ENCODE data around the gene WASHC2C. TPM values are rescaled to one million over a fixed set of nuclear protein-coding genes. Genes with fewer than 3 reads are reported as not detected.
"Not testable (repeated sequence)": the region's sequence is repeated elsewhere in the genome, so short reads cannot be mapped to it uniquely, and the experiment has no call there.

WASHC2C gene
- total and polyA plus RNA-seq, 9 donors = 25.3 to 54.8 (median 39.4) TPM

DNA sequence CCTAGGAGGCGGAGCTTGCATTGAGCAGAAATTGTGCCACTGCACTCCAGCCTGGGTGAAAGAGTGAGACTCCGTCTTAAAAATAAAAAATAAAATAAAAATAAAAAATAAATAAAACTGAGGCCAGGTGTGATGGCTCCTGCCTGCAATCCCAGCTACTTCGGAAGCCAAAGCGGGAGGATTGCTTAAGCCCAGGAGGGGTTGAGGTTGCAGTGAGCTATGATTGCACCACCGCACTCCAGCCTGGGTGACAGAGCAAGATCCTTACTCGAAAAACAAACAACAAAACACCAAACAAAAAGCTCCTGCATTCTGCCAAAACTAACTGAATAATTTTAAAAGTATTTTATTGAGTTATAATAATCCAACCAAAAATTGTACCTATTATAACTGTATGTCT, 84.0 kb downstream of the WASHC2C start:
- TF ChIP-seq POLR2A (IDR thresholded peaks at IDR 0.05) (no peak), EP300 (IDR thresholded peaks at IDR 0.05) (no peak)
- TF ChIP-seq, protein P1, sequence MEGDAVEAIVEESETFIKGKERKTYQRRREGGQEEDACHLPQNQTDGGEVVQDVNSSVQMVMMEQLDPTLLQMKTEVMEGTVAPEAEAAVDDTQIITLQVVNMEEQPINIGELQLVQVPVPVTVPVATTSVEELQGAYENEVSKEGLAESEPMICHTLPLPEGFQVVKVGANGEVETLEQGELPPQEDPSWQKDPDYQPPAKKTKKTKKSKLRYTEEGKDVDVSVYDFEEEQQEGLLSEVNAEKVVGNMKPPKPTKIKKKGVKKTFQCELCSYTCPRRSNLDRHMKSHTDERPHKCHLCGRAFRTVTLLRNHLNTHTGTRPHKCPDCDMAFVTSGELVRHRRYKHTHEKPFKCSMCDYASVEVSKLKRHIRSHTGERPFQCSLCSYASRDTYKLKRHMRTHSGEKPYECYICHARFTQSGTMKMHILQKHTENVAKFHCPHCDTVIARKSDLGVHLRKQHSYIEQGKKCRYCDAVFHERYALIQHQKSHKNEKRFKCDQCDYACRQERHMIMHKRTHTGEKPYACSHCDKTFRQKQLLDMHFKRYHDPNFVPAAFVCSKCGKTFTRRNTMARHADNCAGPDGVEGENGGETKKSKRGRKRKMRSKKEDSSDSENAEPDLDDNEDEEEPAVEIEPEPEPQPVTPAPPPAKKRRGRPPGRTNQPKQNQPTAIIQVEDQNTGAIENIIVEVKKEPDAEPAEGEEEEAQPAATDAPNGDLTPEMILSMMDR (IDR thresholded peaks at IDR 0.05) = no peak
- Histone ChIP-seq H3K9me3 (no peaks in the 10 kb centered on the region), H3K4me3 (no peak overlapping the region), H3K36me3 (no peaks in the 10 kb centered on the region), H3K27ac (no peak overlapping the region), H3K27me3 (no peaks in the 10 kb centered on the region), H3K4me1 (ENCODE audit: insufficient read depth) (no peaks in the 10 kb centered on the region)
- intact Hi-C loops (cut with DNase I) = no loop called here
- DNase-seq = no peak
- 63 to 76% (median 64%) methylated on average over 6 of the region's 6 CpGs for WGBS, 3 donors

DNA sequence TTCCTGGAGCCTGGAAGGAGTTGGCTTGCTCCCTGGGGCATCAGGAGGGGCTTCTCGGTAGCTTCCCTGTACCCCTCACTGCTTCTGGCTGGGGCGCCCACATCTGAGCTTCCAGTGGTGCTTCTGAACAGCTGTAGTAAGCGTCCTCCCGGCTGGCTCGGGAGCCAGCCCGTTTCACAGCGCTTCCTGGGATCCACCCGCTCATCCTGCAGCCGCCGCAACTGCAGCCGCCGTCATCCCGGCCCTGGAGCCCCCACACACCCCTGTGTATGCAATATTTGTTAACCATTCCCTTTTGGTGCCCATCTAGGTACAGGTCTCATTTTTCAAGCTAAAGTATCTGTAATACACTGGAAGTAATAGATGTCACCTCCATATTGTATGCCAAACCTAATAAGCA, 85.9 kb downstream of the WASHC2C start:
- H3K4me3 ChIP-seq; H3K36me3 ChIP-seq; H3K27me3 ChIP-seq; H3K4me1 ChIP-seq (ENCODE audit: insufficient read depth); DNase-seq; H3K9me3 ChIP-seq; intact Hi-C loops (cut with DNase I); H3K27ac ChIP-seq: not testable (repeated sequence)
- WGBS, 3 donors = 72 to 76% (median 73%) methylated on average over 13 of the region's 13 CpGs

DNA sequence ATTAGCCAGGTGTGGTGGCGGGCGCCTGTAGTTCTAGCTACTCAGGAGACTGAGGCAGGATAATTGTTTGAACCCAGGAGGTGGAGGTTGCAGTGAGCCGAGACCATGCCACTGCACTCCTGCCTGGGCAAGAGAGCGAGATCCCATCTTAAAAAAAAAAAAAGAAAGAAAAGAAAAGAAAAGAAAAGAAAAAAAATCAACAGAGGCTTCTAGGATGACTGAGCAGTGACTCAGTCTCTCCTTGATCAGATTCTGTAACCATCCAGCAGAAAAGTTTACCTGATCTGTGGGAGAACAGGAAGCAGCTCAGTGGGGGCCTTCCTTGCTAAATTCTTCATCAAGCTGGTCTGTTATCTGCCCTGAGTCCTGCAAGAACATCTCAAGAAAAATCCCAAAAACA, 87.1 kb downstream of the WASHC2C start:
- DNase-seq; H3K27me3 ChIP-seq; H3K4me3 ChIP-seq; intact Hi-C loops (cut with DNase I); H3K36me3 ChIP-seq; H3K27ac ChIP-seq; H3K4me1 ChIP-seq (ENCODE audit: insufficient read depth); H3K9me3 ChIP-seq: not testable (repeated sequence)
- WGBS, 3 donors = 92 to 95% (median 94%) methylated on average over 4 of the region's 4 CpGs

GRCh38 chr10:45817130-45817859, 90.2 kb downstream of the WASHC2C start:
- intact Hi-C loops (cut with DNase I) = no loop called here
- Histone ChIP-seq H3K9me3 (no peaks in the 10 kb centered on the region), H3K4me1 (ENCODE audit: insufficient read depth) (no peaks in the 10 kb centered on the region), H3K36me3 (no peaks in the 10 kb centered on the region), H3K27me3 (no peaks in the 10 kb centered on the region), H3K27ac (no peak overlapping the region), H3K4me3 (no peak overlapping the region)
- no peak for DNase-seq
- TF ChIP-seq POLR2A (IDR thresholded peaks at IDR 0.05) = no peak
- no peak for TF ChIP-seq EP300 (IDR thresholded peaks at IDR 0.05)
- TF ChIP-seq, protein P1 (IDR thresholded peaks at IDR 0.05) = no peak
- WGBS, 3 donors = 93 to 97% (median 94%) methylated on average over 7 of the region's 7 CpGs

DNA sequence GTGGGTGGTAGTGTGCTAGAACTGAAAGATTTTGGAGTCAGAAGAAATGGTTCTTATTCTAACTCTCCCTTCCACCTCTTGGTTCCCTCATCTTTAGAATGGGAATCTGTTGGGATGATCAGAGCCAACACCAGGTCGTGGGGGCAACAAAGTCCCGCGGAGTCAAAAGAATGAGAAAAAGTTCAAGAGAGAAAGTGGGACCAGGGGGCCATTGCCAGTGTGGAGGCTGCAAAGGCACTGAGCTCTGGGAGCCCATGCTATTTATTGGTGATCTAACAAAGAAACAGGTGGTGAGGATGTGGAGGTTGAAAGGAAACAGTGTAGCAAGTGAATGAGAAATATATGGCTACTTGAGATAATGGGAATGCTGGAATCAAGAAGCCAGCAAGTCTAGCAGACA, 90.8 kb downstream of the WASHC2C start:
- WGBS, 3 donors = 89 to 90% (median 89%) methylated on average over 3 of the region's 3 CpGs
- no peak for DNase-seq
- TF ChIP-seq, protein P1 (IDR thresholded peaks at IDR 0.05) = no peak
- H3K4me3 ChIP-seq = no peak overlapping the region
- H3K27me3 ChIP-seq = no peaks in the 10 kb centered on the region
- no peak overlapping the region for H3K27ac ChIP-seq
- intact Hi-C loops (cut with DNase I) = no loop called here
- no peaks in the 10 kb centered on the region for H3K9me3 ChIP-seq
- no peaks in the 10 kb centered on the region for H3K36me3 ChIP-seq
- no peaks in the 10 kb centered on the region for H3K4me1 ChIP-seq (ENCODE audit: insufficient read depth)

Data from ovary (tissue), 9 donors.